K562 (cell line): ENCODE measurements around the gene ACTL8.

Experiments used
- FOXJ3 ChIP-seq: sonication (generic); formaldehyde crosslinking; IDR thresholded peaks from 2 replicates; pipeline ENCODE4 v1.4.0; 2020; ENCODE audit warnings: mild to moderate bottlenecking, missing genetic modification reagents
- FOXM1 ChIP-seq, 2 experiments: fragments of 450-650 bp in 1 of 2; sonication (generic) in 1 of 2; formaldehyde crosslinking in 1 of 2; IDR thresholded peaks; 2 replicates each; pipeline versions ENCODE4 v1.6.1 to v1.9.0; 2017 to 2022; ENCODE audit warnings: low read depth in 2 of 2, mild to moderate bottlenecking in 2 of 2, missing genetic modification reagents in 1 of 2, moderate library complexity in 1 of 2
- GTF2A2 ChIP-seq: IDR thresholded peaks from 2 replicates; pipeline ENCODE4 v1.6.1; 2016; ENCODE audit warnings: mild to moderate bottlenecking, missing genetic modification characterization, missing compliant biosample characterization
- TRIM28 ChIP-seq: fragments of 450-650 bp; IDR thresholded peaks from 2 replicates; pipeline ENCODE4 v1.6.1; 2017
- ZNF780A ChIP-seq: fragments of 250-450 bp; sonication (Bioruptor Pico); IDR thresholded peaks from 2 replicates; pipeline ENCODE4 v1.5.0; 2021; ENCODE audit warnings: mild to moderate bottlenecking
- TF ChIP-seq, protein P1 (sequence below): fragments of 250-450 bp; sonication (Bioruptor Pico); IDR thresholded peaks from 2 replicates; pipeline ENCODE4 v1.8.0; 2021; ENCODE audit warnings: moderate library complexity, mild to moderate bottlenecking, inconsistent platforms

DNA sequence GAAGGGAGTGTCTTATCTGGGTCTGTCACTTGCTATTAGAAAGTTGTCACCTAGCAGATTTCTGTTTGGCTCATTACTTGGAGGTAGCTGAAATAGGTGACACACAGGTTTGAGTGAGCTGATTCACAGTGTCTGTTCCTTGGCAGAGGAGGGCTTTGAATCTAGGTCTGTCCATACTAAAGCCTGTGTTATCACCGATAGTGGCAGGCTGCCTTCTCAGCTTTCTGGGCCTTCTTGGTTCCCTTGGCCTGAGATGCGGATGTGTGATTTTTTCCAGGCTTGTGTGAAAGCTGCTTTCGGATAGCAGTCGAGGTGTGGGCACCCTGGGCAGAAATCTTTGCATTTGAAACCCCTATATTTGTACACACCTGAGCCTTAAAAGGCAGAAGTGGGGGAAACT lies 73.9 kb downstream of the ACTL8 start:
- TF ChIP-seq FOXJ3 (no peak), TRIM28 (no peak), ZNF780A (CRISPR knock-in tag) (no peak), FOXM1 (IDR thresholded peaks at IDR 0.05; ENCODE audit: low read depth) (no peak), FOXM1 (CRISPR knock-in tag; IDR thresholded peaks at IDR 0.05; ENCODE audit: low read depth) (no peak), GTF2A2 (tag) (no peak)
- TF ChIP-seq, protein P1, sequence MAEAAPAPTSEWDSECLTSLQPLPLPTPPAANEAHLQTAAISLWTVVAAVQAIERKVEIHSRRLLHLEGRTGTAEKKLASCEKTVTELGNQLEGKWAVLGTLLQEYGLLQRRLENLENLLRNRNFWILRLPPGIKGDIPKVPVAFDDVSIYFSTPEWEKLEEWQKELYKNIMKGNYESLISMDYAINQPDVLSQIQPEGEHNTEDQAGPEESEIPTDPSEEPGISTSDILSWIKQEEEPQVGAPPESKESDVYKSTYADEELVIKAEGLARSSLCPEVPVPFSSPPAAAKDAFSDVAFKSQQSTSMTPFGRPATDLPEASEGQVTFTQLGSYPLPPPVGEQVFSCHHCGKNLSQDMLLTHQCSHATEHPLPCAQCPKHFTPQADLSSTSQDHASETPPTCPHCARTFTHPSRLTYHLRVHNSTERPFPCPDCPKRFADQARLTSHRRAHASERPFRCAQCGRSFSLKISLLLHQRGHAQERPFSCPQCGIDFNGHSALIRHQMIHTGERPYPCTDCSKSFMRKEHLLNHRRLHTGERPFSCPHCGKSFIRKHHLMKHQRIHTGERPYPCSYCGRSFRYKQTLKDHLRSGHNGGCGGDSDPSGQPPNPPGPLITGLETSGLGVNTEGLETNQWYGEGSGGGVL (CRISPR knock-in tag) = no peak
